ENCODE results near the gene PACRGL.

DNA sequence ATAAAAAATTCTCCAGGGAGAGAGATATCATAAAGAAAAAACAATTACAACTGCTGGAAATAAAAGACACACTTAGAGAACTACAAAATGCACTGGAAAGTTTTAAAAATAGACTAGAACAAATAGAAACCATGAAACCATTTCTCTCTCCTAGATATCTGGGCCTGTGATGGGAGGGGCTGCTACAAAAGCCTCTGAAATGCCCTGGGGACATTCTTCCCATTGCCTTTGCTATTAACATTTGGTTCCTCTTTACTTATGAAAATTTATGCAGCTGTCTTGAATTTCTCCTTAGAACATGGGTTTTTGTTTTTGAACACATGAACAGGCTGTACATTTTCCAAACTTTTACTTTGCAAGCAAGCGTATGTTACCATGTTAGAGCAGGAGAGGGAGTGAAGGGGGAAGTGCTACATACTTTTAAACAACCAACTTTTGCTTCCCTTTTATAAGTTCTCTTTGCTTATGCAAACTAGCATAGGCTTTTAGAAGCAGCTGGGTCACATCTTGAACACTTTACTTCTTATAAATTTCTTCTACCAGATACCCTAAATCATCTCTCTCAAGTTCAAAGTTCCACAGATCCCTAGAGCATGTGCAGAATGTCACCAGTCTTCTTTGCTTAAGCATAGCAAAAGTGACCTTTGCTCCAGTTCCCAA is 47.9 kb upstream of the PACRGL start:
- TF ChIP-seq CTCF (IDR thresholded peaks at IDR 0.05; ENCODE audit: insufficient read depth, low read length, poor library complexity, severe bottlenecking) = no peak
- TF ChIP-seq EZH2phosphoT487 (conservative IDR thresholded peaks at IDR 0.05; ENCODE audit: low read length) = no peak

All from SU-DHL-6 (cell line).